Glomerular endothelial cell (primary cell): ENCODE results near the gene CRABP1. TPM values are rescaled to one million over a fixed set of nuclear protein-coding genes. Genes with fewer than 3 reads are reported as not detected.

ENCODE experiments used
- DNase-seq: peaks from one replicate; pipeline ENCODE4 v3.0.0-alpha.2; 2011; ENCODE audit warnings: low read depth, low spot score; ENCODE audit errors: extremely low read depth
- total RNA-seq: library from RNA; depleted of rRNA; stranded (reverse); fragments of >200 nt; gene quantifications from 2 replicates; pipeline ENCODE4 v1.2.3, GENCODE V29; 2015

CRABP1 gene
- total RNA-seq, 1 donor from 2014 or later, result not detected

DNA sequence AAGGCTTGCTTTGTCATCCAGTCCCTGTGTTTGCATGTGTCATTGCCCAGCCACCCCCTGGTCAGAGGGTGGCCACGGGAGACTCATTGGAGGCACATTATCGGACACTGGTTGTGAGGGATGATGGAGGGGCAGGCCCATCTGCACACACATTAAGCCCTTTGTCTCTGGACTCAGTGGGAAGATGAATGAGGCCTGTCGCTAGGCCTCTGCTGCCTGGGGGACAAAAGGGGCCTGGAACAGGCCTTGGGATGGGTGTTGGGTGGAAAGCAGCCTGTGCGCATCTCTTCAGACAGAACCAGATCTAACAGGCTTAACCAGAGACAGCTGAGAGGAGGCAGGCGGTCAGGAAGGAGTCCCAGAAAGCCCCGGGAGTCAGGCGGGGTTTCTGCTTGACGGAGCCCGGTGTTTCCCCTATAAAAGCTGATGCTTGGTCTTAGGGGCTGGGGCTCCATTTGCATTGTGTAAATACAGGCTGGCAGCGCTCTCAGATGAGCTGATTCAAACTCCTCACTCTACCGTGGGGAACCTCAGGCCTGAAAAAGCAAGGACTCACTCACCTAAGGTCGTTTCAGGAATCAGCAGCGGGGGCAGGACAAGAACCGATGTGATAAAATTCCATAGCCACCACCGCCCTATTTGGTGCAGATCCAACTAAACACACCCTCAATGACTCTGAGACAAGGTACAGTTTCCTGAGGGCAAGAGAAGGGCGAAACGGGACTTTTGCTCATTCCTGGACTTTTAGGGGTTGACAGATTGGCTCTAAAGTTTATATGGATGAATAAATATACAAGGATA is 23.7 kb upstream of the CRABP1 start:
- no peak for DNase-seq

DNA sequence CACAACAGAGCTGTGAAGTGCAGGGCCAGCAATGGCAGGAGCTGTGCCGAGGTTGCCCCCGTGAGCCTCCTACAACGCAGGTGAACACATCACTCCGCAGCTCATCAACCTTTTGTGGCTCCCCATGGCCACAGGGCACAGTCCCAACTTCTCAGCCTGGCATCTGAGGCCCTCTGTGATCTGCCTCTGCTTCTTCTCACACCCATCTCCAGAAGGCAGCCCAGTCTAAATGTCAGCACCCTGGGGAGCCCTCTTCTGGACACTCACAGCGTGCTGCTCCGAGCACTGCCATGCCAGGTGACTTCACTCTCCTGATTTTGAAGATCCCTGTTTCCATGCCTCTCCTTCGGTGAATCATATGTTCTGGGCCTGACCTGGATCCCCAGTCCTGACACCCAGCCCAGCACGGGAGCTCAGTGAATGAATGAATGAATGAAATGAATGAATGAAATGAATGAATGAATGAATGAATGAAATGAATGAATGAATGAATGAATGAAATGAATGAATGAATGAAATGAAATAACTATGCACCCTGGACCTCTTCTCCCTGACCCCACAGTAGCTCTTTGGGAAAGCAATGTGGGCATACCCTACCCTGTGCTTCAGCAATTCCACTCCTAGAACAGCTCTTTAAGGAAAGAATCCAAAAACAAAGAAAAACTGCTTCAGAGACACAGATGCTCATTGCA is 22.9 kb upstream of the CRABP1 start:
- DNase-seq, result no peak

DNA sequence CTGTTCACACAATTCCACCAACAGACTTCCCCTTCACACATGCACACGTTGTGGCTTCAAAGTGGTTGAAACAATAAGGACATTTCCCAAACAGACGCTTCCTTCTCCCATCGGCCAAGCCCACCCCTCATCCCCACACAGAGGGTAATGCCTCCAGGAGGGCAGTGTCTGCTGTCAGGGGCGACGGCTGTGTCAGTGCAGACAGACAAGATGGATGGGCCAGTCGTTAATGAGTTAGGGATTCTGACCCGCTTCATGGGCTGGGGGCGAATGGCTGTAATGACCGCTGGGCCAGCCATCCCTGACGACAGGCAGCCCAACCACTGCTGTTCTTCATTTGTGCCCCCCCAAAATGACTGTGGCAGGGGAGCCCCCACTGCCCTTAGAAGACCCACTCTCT is 20.6 kb upstream of the CRABP1 start:
- no peak for DNase-seq

DNA sequence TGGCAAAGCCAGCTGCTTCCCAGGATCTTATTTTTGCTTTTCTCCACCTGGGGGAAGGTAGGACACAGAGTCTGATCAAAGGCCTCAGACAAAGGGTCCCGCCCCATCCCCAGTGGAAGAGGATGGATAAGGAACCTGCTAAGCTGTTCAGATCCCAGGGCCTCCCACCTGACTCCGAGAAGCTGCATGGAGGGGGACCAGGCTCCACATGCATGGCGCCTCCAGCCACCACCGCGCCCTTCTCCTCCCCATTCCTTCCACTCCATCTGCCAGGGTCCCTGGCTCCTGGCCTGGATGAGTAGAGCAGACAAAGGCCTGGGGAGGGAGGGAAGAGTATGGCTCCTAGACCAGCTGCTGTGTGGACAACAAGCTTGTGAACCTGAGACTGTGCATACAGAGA is 20.0 kb upstream of the CRABP1 start:
- no peak for DNase-seq

DNA sequence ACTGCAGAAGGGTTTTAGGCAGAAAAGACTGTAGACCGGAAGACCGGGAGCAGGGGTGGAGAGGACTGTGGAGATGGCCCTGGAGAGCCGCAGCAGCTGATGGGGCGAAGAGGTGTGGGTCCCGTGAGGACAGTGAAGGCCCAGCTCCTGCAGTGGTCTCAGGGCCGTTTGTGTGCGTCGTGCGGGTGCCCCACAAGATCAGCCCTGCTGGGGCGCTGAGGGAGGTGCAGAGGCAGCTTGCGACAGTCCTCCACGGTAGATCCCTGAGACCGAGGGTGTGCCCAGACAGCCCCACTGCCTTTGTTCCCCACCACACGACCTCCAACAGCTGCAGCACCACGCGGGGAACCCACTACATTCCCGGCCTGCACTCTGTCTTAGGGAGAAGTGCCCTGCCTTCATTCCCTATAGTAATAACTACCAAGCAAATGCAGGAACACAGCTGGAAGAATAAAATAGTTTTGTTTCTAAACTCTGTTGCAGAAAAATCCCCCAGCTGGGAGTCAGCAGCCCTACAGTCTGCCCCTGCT is 19.0 kb upstream of the CRABP1 start:
- DNase-seq, result no peak

DNA sequence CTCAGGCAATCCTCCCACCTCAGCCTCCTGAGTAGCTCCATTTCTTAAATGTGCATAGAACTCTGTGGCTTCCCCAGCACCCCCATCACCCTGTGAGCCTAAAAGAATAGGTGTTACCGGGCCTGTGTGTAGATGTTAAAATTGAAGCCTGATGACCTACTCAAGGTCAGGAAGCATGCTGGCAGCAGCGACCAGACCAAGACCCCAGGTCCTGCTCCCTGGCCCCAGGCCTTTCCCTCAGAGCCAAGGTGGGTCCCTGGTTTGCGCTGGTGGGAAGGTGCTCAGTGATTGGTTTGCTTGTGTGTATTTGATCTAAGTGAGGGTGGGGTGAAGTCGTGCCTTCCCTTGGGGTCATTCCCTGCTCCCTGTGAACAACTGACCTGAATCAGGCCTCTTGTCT is 18.4 kb upstream of the CRABP1 start:
- no peak for DNase-seq

DNA sequence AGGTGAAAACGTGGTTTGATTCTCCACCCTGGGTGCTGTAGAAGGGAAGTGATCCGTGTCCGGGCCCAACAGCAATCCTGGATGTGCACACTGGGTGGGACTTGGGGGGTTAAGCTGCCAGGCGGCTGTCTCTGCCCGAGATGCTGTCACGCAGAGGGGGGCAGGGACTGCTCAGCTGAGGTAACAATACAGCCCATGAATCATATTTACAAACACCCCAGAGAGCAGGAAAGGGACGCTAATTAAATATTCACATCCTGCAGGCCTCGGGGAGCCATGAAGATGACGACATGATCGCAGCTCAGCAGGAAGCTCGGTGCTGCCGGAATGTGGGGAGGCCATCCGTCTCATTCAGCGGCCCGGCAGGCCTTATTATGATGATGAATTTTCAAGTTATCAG is 17.9 kb upstream of the CRABP1 start:
- DNase-seq, result peak; percentile 62

DNA sequence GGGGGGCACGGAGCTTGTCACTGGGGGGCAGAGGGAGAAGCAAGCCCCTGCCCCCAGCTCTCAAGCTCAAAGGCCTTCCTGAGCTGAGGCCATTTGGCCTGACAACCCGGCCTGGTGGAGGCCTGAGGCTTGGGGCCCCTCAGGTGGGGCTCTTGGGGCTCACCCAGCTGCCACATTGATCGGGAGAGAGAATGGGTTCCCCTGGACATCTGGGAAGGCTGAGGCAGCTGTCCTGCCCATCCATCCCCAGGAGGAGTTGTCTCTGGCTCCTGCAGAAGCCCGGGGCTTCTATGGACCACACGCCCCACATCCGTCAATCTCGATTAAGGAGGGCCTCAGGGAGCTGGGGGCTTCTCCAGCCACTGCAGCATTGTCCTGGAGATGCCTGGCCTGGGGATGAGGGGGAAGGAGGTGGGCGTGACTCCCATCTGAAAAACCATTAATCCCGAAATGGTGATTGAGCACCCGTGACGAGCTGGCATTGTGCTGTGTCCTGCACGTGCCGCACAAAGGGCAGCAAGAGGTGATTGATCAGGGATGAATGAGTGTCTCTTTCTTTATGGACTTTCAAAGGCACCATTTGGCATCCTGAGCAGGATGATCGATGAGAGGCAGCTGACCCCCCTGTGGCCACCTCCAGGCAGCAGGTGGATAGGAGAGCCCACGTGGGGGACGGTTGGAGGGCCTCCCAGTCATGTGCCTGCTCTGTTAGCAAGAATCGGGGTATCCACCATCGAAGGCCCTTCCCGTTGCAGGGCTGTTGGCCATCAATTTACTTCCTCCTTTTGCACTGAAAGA is 17.2 kb upstream of the CRABP1 start:
- no peak for DNase-seq

DNA sequence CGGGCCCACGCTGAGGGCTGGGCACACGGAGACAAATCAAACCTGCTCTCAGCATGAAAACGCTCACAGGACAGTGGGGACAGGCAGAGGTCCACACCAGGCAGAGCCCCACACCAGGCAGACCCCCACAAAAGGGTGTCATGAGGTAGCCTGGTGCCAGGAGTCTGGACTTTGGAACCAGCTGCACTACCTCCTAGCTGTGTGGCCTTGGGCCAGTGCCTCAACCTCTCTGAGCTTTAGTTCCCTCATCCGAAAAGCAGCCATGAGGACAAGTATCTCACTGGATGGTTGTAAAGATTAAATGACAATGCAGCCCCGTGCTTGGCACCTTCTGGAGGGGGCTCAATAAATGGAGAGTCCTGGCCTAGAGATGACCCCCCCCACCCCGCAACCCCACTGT is 16.5 kb upstream of the CRABP1 start:
- DNase-seq, result no peak

DNA sequence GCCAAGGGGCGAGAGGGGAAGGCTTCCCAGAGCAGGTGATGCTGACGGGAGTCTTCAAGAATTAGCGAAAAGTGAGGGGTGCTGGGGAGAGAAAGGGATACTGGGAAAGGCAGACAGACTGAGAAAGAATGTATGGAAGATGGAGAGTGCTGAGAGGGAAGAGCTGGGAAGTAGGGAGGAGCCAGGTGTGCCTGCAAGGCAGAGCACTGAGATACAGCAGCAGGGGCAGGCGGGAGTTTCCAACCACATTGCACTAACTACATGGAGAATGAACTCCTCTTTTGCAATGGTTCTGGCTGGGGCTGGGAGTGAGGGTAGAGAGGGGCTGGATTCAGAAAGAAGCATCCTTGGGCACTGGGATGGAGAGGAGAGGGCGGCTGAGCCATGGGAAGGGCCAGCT is 16.0 kb upstream of the CRABP1 start:
- no peak for DNase-seq

DNA sequence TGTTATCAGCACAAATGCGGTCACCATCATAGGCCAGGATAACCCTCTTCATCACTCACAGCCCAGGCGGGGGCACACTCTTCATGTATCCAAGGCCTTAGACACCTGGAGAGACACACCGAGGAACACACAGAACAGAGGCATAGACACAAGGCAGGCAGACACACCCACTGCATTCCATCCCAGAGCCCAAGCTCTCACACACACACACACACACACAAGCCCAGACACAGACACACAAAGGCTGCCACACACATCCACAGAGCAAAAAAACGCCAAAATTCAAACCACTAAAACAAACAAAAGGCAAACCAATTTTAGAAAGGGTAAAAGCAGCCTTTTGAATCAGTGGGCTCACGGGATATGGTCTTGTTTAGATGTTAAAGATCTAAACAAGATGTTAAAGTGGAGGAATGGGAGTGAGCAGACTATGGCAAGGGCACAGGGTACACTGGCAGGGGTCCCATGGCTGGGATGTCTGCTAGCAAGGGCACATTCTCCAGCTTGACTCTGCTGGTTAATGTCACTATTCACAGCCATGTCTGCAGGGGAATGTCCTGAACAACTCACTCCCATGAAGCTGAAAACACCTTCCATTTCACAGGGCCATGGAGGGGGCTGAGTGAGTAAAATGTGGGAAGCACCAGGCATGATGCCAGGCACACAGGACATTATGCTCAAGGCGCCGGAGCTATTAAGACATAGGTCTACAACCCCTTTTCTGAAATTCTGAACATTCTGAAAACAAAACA is 14.9 kb upstream of the CRABP1 start:
- no peak for DNase-seq

DNA sequence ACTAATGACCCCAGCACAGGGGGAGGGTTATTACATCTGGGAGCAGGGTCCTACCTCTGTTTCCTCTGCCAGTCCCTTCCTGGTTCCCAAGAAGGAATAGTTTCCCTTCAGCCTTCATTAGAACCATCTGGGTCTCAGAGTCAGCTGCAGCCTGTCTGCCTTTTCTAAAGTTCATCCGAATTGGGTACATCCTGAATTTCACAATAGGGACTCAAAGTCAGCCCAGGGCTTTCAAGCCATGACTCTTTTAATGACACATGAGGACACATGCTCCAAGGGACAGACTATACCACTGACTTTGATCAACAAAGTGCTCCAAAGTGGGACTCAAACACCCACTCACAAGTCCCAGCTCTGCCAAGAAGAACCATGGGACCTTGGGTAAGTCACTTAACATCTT is 12.7 kb upstream of the CRABP1 start:
- DNase-seq, result no peak

DNA sequence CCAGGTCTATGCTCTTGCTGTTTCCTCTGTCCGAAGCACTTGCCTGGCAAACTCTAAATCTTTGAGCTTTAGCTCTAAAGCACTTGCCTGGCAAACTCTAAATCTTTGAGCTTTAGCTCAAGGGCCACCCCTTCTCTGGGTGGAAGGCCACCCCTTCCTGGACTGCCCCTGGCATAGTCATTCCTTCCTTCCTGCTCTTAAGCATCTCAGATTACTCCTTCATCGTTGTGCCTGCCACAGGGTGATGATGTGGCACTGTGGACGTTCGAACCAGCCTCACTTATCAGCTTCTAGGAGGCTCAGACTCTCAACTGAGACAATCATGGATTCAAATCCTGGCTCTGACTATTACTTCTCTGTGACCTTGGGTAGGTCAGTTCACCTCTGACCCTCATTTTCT is 10.5 kb upstream of the CRABP1 start:
- no peak for DNase-seq

DNA sequence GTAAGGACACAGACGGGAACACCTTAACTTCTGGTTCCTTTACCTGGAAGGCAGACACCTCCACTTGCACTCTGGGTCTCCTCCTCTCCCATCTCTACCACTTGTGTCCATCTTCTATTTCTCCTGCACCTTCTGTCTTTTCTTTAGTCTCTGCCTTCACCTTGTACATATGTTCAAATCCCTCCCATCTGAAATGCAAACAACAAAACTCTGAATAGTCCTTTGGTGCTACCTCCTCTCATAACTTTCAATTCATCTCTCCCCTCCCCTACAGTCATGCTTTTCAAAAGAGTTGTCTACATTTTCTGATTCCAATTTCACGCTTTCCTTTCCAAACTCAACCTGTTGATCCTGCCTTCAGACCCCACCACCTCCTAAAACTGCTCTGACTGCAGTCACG is 5.3 kb upstream of the CRABP1 start:
- no peak for DNase-seq

DNA sequence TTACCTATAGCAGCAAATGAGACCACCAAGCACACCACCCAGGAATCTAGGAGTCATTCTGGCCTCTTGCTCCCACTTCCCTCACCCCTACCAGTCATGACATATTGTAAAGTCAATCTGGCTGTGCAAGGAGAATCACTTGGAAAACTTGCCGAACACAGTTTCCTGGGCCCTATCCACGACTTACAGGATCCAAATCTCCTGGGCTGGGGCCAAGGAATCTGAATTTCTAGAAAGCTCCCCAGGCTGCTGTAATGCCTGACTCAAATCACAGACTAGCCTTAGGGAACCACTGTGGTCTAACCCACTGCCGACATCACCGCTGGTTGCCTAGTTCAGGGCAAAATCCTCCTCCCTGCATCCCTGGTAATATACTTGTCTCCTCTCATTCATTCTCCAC is 4.2 kb upstream of the CRABP1 start:
- DNase-seq, result no peak

DNA sequence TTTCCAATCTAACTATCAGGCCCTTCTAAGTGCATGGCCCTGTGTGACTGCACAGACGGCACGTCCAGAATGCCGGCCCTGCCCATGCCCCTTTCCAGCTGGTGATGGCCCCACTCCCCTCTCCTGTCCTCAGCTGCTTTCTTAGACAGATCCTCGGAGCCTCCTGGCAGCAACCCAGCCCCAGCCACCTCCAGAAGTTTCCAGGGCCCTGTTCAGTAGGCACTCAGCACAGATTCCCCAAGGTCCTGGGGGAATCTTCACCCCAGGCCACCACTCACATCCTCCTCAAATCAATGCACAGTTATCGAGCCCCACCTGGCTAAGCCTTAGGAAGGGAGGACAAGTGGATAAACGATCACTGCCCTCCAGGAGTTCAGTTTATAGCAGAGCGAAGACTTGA is 1.4 kb upstream of the CRABP1 start:
- DNase-seq, result no peak

DNA sequence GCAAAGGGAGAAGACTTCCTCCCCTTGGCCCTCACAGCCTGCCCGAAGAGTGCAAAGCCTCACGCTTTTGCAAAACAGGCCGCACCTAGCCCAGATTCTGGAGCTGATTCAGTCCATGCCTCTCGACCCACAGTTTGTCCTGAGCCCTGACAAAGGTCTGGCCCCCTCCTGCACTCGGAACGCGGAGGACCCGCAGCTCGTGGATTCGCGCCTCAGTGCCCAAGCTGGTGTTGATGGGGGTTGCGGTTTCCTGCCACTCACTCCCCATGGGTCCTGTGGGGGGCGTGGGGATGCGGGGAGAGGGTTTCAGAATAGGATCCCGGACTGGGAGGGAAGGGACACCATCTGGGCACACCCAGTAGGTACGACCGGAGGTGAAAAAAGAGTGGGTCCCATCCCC is 594 bp upstream of the CRABP1 start:
- DNase-seq, result no peak

DNA sequence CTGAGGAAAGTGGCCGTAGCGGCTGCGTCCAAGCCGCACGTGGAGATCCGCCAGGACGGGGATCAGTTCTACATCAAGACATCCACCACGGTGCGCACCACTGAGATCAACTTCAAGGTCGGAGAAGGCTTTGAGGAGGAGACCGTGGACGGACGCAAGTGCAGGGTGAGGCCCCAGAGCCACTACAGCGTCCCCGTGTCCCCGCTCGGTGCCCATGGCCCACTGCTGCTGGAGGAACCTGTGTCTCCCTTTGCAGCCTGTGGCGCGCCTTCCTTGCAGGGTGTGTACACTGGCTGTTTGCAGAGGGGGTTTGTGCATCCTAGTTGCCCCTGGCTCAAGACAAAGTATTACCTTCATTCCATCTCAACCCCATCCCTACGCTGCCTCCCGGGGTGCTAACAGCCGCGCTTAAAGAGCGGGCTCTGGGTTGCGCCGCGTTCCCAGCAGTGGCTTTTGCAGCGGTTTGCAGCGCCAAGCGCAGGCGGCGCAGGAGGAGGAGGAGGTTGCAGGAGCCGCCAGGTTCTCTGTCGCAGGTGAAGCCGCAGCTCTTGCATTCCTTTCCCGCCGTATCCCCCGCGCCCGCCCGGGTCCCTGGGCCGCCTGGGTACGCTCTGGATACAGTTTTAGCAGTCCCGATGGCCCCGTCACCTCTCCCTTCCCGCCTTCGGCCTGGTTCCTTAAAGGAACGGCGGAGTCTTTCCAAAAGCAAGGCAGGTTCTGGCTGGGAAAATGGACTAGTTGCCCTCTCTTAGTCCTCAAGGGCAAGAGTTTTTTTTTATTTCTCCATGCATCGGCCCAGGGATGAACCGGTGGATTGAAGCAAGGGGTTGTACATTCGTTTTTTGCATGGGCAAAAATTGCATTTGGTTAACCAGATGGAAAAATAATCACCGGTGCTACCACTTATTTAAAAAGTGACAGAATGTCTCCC is 1.2 kb downstream of the CRABP1 start:
- no peak for DNase-seq

DNA sequence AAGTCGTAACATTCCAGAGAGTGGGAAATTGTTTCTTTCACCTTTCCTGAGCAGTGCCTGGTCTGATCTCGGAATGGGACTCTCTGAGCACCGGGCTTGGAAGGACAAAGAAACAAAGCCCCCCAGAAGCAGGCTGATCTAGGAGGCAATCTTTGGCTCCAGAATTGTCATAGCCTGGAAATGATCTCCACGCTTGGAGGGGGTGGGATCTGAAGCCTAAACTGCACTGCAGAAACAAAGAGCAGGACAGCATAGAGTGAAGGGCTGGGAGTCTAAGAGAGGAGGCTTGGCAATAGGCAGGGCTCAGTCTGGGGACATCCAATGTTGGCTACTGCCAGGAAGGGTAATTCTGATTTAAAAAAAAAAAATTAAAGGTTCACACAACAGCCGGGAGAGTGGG is 1.9 kb downstream of the CRABP1 start:
- DNase-seq, result no peak
